EH (cell line): ENCODE data around the gene CYP2C9.
"Not testable (repeated sequence)": the region's sequence is repeated elsewhere in the genome, so short reads cannot be mapped to it uniquely, and the experiment has no call there.

Source experiments
- DNase-seq: peaks from one replicate; pipeline ENCODE4 v3.0.0-alpha.2; 2015; ENCODE audit warnings: low read depth

Gene CYP2C9

GRCh38 chr10:94938383-94938782 is at the start of gene CYP2C9:
Gene CYP2C9 (plus strand): TSS chr10:94938658. CDS start chr10:94938683, 25 bp downstream.
- DNase-seq: no peak

DNA sequence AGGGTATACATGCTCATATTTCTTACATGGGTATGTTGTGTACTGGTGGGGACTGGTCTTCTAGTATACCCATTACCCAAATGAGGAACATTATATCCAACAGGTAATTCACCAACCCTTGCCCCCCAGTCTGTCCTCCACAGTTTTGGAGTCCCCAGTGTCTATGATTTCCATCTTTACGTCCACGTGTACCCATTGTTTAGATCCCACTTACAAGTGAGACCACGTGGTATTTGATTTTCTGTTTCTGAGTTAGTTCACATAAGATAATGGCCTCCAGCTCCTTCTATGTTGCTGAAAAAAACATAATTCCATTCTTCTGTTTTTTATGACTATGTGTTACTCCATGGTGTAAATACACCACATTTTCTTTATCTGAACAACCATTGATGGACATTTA is 49.3 kb upstream of the CYP2C9 start:
- no peak for DNase-seq

DNA sequence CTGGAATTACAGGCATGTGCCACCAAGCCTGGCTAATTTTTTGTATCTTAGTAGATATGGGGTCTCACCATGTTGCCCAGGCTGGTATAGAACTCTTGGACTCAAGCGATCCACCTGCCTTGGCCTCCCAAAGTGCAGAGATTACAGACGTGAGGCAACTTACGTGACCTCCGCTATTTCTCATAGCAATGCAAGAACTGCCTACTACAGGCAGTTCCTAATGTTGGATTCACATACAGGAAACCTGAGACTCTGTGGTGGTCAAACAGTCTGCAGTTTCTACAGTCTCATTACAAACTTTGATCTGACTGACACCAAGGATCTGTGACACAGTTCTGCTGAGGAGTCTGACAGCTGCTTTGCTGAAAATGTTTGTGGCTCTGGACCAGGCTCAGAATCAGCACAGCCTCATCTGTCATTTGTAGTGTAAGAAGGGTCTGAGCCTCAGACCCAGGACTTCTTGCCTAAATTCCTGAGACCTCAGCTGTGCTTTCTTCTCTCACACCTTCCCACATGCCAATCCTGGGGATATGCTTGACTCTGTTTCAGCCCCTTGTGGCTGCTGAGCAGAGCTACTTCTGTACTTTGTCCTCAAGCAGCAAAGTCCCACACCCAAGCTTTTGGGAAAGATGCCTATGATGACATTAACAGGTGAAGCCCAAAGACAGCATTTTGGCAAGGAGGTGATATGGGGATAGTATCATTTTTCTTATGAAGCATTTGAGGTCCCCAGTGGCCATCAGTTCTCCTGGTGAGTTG is 48.0 kb upstream of the CYP2C9 start:
- DNase-seq: no peak

DNA sequence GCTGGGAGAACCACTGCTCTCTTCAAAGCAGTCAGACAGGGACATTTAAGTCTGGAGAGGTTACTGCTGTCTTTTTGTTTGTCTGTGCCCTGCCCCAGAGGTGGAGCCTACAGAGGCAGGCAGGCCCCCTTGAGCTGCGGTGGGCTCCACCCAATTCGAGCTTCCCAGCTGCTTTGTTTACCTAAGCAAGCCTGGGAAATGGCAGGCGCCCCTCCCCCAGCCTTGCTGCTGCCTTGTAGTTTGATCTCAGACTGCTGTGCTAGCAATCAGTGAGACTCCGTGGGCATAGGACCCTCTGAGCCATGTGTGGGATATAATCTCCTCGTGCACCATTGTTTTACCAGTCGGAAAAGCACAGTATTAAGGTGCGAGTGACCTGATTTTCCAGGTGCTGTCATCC is 40.0 kb upstream of the CYP2C9 start:
- DNase-seq: not testable (repeated sequence)

DNA sequence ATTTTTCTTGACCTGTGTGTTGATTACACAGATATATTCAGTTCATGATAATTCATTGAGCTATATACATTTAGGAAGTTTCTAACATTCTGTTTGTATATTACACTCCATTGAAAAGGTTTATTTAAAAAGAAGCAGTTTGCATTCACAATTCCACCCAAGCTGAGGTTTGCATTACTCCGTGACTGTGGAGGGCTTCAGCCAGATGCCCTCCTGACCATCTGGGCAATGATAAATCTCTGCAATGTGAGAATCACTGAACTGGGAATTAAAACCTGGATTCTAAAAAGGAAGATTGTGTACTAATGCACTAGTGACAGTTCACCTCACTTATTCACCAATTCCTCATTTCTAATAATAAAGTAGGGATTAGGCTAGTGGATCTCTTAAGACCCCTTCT is 36.4 kb upstream of the CYP2C9 start:
- DNase-seq: no peak

- no peak for DNase-seq
Measured at GRCh38 chr10:94902570-94902969, 35.9 kb upstream of the CYP2C9 start.

DNA sequence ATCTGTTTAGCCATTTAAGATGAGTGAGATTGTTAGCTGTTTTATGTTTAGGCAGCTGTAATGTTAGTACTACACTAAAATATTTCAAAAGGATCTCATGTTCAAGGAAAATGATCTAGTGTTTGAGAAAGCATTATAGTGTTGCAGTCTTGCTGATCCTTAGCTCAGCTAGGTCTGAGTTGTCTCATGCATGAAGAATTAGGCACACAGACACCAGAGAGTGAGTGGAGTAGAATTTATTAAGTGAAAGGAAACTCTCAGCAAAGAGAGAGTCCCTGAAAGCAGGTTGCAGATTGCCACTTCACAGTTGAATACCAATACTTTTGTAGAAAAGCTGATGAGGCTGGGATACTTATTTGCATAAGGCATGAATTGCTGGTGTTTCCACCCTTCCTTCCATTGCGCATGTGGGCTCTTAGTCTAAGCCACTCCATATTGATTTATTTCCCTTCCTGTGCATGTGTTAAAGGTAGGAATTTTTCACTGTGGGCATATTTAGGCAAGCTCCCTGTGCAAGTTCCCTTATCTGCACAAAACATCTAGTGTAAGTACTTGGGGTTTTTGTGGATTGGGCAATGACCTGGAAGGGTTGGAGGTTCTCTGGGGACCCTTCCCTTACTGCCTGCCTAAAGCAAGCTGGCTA is 33.8 kb upstream of the CYP2C9 start:
- DNase-seq: not testable (repeated sequence)

- DNase-seq: no peak
Measured at GRCh38 chr10:94916423-94916822, 22.0 kb upstream of the CYP2C9 start.

DNA sequence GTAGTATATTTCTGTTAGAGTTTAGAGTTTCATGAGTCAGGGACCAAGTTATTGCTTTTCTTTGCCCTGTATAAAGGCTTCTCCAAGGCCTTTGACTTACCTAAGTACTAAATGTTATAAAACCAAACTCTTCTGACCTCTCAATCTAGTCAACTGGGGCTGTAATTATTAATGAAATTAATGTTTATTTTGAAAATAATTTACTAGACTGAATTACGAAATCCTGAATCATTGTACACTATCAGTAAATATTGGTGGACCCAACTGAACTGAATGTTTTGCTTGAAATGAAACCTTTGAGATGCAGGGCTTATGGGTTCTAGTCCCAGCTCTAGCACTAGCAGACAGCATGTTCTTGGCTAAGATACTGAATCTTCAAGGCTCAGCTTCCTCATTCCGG is 1.7 kb upstream of the CYP2C9 start:
- no peak for DNase-seq

GRCh38 chr10:94943432-94944103 is 5.1 kb downstream of the CYP2C9 start:
- not testable (repeated sequence) for DNase-seq

DNA sequence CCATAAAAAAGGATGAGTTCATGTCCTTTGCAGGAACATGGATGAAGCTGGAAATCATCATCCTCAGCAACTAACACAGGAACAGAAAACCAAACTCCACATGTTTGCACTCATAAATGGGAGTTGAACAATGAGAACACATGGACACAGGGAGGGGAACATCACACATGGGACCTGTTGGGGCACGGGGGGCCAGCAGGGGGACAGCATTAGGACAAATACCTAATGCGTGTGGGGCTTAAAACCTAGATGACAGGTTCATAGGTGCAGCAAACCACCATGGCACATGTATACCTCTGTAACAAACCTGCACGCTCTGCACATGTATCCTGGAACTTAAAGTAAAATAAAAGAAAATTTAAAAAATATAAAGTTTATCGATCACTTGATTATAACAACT is 7.7 kb downstream of the CYP2C9 start:
- DNase-seq: not testable (repeated sequence)

- DNase-seq: peak; percentile 9
Measured at GRCh38 chr10:94963901-94964300, 25.4 kb downstream of the CYP2C9 start.

- no peak for DNase-seq
Measured at GRCh38 chr10:94983555-94983954, 45.1 kb downstream of the CYP2C9 start.

- DNase-seq: no peak
Measured at GRCh38 chr10:94989192-94989591, 50.7 kb downstream of the CYP2C9 start.

- no peak for DNase-seq
Measured at GRCh38 chr10:94991243-94991888, 52.9 kb downstream of the CYP2C9 start.

DNA sequence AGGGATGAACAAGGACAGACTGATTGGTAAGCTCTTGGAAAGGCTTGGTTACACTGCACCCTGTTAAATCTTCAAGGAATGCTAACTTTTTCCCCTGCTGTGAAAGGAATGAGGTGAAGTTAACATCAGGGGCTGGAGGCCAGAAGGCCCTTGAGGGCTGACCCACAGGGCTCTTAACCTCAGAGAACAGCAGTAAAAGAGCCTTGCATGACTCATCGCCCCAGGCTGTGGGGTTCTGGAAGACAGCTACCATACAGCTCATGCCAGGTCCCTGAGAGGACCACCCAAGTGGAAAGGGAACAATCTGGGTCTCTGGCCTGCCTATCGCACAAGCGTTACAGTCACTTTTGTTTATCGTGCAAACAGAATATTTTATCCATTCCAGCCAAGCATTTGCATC is 54.4 kb downstream of the CYP2C9 start:
- DNase-seq: no peak

DNA sequence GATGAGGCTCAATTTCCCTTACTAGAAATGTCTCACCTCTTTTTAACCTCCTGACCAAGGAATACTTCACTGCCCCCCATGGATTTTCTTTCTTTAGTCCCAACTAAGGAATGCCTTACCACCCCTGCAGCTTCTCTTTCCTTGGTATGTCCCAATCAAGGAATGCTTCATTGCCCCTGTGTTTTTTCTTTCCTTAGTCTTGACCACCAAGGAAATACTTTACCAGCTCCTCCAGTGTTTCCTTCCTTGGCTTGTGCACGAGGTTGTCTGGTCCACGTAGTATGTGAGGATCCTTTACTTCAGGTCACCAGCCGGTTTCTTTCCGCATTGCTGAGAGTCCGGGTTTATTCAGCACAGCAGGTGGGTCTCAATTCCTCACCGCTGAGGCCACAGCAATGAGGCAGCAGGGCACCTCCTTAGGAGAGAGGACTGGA is 59.3 kb downstream of the CYP2C9 start:
- no peak for DNase-seq

- no peak for DNase-seq
Measured at GRCh38 chr10:95026461-95026860, 88.0 kb downstream of the CYP2C9 start.

DNA sequence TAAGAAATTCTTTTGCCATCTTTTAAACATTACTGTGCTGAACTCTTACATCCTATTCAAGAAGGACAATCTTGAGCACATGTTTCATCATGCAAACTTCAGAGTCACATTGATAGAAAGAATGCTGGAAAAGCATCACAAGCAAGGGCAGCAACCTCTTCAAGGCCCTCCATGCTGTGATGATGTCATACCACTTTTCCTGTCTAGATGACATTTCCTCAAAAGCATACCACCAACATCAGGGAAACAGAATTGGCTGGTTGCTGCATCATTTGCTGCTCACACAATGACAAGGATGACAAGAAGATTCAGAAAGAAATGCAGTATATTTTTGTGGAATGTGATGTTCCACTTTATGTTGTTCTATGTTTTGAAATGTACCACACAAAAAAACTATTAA is 93.2 kb downstream of the CYP2C9 start:
- no peak for DNase-seq

DNA sequence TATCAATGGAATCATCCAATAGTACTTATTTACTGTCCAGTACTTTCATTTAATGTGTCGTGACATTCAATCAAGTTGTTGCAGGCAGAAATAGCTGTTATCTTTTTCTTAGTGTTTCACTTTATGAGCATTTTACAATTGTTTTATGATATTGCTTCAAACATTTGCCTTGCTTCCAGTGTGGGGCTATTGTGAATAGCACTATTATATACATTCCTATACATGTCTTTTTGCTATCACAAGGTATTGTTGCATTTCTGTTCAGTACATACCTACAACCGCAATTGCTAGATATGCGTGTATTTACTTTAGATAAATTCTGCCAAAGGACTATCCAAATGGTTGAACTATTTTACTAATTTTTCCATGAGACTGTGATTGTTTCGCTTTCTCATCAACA is 95.9 kb downstream of the CYP2C9 start:
- DNase-seq: no peak

DNA sequence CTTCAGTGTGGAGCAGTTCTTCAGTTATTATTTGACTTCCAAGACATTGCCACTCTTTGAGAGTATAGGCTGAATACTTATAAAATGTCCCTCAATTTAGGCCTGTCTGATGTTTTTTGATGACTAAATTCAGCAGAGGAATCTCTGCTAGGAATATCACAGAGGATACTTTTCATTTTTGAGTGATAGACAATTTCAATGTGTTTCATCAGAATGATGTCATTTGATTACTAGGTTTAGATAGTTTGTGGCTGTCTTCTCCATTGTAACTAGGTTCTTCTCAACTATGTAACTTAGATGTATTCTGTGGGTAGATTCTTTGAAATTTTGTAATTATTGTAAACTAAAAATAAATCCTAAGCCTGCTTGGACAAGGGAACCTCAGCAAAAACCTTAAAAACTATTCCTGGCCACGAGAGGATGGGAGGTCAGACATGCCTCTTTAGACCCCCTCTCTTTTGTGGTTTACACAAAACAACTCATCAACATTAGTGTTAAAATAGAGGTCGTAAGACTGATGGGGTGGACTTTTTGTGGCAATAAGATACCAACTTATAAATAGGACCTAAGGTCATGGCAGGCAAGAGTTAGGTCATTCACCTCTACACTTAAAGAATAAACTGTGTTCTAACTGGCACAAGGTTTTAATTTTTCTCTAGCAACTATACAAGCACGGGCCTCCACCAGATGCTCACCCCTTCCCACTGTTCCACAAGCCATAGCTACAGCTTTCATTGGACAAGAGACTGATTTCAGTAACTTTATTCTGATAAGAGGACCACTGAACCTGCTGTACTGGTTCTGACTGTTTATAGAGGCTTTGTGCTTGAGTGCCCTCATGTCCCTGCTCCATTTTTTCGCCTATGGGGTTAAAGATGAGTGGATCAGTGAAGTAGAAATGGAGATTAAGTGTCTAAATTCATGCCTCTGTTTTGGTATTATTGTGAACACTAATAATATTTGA is 97.2 kb downstream of the CYP2C9 start:
- no peak for DNase-seq
